NCI-H2196 treated with DMSO at 0.1 percent for 48 hours (cell line): ENCODE results near the gene DRAM1.
A peak's percentile ranks its signal among the peaks of the same experiment; 100 is the strongest.

Experiments used
- DNase-seq: peaks from one replicate; lab custom pipeline; 2025; ENCODE audit not compliant: unreplicated experiment; lab: John Stamatoyannopoulos, UW

The DRAM1 gene

GRCh38 chr12:101939856-101940265, 62.5 kb downstream of the DRAM1 start:
- DNase-seq: peak; percentile 28

GRCh38 chr12:101940400-101940950, 63.1 kb downstream of the DRAM1 start:
- no peak for DNase-seq

- DNase-seq: no peak
Measured at GRCh38 chr12:101941306-101942249, 64.2 kb downstream of the DRAM1 start.

GRCh38 chr12:101942250-101942605, 64.8 kb downstream of the DRAM1 start:
- DNase-seq: no peak

GRCh38 chr12:101945369-101946232, 68.2 kb downstream of the DRAM1 start:
- no peak for DNase-seq

DNA sequence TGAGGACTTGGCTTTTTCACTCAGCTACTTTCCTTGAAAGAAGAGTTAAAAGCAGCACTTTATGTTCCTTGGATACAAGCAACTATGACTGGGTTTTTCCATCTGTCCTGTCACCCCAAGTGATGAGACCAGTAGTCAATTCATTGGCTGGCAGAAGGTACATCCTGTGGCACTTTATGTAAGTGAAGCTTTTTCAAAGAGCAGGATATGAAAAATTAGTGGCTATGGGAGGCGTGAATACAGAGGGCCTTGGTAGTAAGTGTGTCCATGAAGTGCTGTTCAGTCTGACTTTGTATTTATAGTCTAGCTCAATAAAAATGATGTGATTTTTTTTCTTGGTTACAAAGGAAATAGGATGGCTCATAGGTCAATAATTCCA, 68.8 kb downstream of the DRAM1 start:
- no peak for DNase-seq

GRCh38 chr12:101947316-101947715, 69.9 kb downstream of the DRAM1 start:
- no peak for DNase-seq

- DNase-seq: no peak
Measured at GRCh38 chr12:101948365-101948764, 71.0 kb downstream of the DRAM1 start.

- no peak for DNase-seq
Measured at GRCh38 chr12:101951002-101951670, 73.8 kb downstream of the DRAM1 start.

- no peak for DNase-seq
Measured at GRCh38 chr12:101954113-101954512, 76.7 kb downstream of the DRAM1 start.

- DNase-seq: no peak
Measured at GRCh38 chr12:101954676-101955075, 77.3 kb downstream of the DRAM1 start.

GRCh38 chr12:101957252-101957959, 80.0 kb downstream of the DRAM1 start:
- DNase-seq: no peak

- DNase-seq: no peak
Measured at GRCh38 chr12:101959607-101960006, 82.2 kb downstream of the DRAM1 start.

DNA sequence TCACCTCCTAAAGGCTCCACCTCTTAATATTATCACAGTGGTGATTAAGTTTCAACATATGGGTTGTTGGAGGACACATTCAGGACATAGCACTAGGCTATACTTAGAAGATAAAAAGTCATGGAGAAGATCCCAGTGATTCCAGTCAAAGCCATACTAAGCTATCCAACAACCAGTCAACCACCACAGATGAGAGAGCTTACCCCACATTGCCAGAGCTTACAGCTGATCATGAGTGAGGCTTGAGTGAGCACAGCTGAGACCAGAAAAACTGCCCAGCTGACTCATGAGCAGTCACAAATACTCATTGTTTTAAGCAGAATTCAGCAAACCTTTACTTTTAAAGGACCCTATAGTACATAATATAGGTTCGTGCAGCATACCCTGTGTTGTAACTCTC, 85.1 kb downstream of the DRAM1 start:
- DNase-seq: no peak

DNA sequence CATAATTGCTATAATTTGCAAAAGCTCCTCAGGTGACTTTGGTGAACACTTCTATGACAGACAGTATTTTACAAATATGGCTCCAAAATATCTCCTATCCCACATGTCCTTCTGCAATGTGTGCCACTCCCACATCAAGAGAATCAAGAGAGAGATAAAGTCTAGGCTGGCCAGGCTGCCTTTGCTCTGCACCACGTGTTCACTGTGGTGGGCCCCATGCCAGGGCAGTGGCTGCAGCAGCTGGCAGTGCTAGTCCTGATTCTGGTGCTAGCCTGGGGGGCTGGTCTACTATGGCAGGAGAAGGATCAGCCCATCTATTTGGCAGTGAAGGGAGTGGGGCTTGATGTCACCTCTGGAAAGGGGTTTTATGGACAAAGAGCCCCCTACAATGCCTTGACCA, 86.3 kb downstream of the DRAM1 start:
- DNase-seq: no peak

- no peak for DNase-seq
Measured at GRCh38 chr12:101966496-101966895, 89.1 kb downstream of the DRAM1 start.

GRCh38 chr12:101967506-101967905, 90.1 kb downstream of the DRAM1 start:
- no peak for DNase-seq

GRCh38 chr12:101968770-101969169, 91.4 kb downstream of the DRAM1 start:
- no peak for DNase-seq
